Natural killer cell (primary cell): Measurements from ENCODE around the gene TMEM234. TPM values are rescaled to one million over a fixed set of nuclear protein-coding genes. Genes with fewer than 3 reads are reported as not detected.

Experiments
- ATAC-seq, 3 donors: fragments of 150-1000 bp in 2 of 3; fragments of 200-7000 bp in 1 of 3; cut with Tn5 transposase; 1 replicate in 1 of 3; 2 replicates in 2 of 3; pipeline ENCODE4 v1.10.0; 2021; ENCODE audit warnings: mild to moderate bottlenecking in 2 of 3, moderate library complexity in 2 of 3
- DNase-seq, 2 donors: peaks; one replicate each; pipeline versions ENCODE4 v3.0.0 to v3.0.0-alpha.2; 2013 to 2021; ENCODE audit warnings: mixed read lengths in 1 of 2
- H3K27ac ChIP-seq: one replicate; pipeline ENCODE4 v1.5.1; 2013; ENCODE audit warnings: mild to moderate bottlenecking, low read length
- H3K27me3 ChIP-seq: one replicate; pipeline ENCODE4 v1.6.1; 2013; ENCODE audit warnings: low read length; ENCODE audit not compliant: control insufficient read depth, insufficient read depth
- H3K36me3 ChIP-seq: one replicate; pipeline ENCODE4 v1.6.1; 2013; ENCODE audit warnings: low read length; ENCODE audit not compliant: control insufficient read depth, insufficient read depth
- H3K4me1 ChIP-seq: one replicate; pipeline ENCODE4 v1.6.1; 2013; ENCODE audit warnings: low read length; ENCODE audit not compliant: control insufficient read depth, insufficient read depth
- H3K4me3 ChIP-seq: one replicate; pipeline ENCODE4 v1.5.1; 2013; ENCODE audit warnings: low read length
- H3K9me3 ChIP-seq: one replicate; pipeline ENCODE4 v1.6.1; 2013; ENCODE audit warnings: low read length; ENCODE audit not compliant: control insufficient read depth, insufficient read depth
- H3K27ac Mint-ChIP-seq, 2 donors: one replicate each; pipeline ENCODE4 v1.8.0; 2022; ENCODE audit warnings: mild to moderate bottlenecking in 2 of 2, mixed read lengths in 2 of 2, moderate library complexity in 1 of 2
- H3K27me3 Mint-ChIP-seq, 2 donors: one replicate each; pipeline ENCODE4 v1.8.0; 2022; ENCODE audit warnings: low read depth in 2 of 2, mixed read lengths in 2 of 2
- H3K36me3 Mint-ChIP-seq: one replicate; pipeline ENCODE4 v1.8.0; 2022; ENCODE audit warnings: mixed read lengths
- H3K4me1 Mint-ChIP-seq, 2 donors: one replicate each; pipeline ENCODE4 v1.8.0; 2022; ENCODE audit warnings: mixed read lengths in 2 of 2
- H3K4me3 Mint-ChIP-seq: one replicate; pipeline ENCODE4 v1.8.0; 2022; ENCODE audit warnings: mild to moderate bottlenecking, moderate library complexity, mixed read lengths
- H3K9me3 Mint-ChIP-seq, 2 donors: one replicate each; pipeline ENCODE4 v1.8.0; 2022; ENCODE audit warnings: mixed read lengths in 2 of 2
- CTCF ChIP-seq: fragments of 200-600 bp; IDR thresholded peaks from one replicate; pipeline ENCODE4 v1.8.0; 2022; ENCODE audit warnings: antibody characterized with exemption
- WGBS: methylation state at CpG from one replicate; pipeline ENCODE4 v1.1.7; 2013; ENCODE audit warnings: missing lambda C conversion rate; ENCODE audit not compliant: insufficient coverage; 5-methylcytosine and 5-hydroxymethylcytosine counted together
- intact Hi-C: fragments of 100-400 bp; cut with micrococcal nuclease; formaldehyde crosslinking; loops from one replicate; pipeline ENCODE4 v1.14.2; 2022
- total RNA-seq, 4 donors: library from RNA; stranded (reverse); fragments of 120-200 nt in 1 of 4; gene quantifications; one replicate each; pipeline versions ENCODE4 v1.2.3 to v1.2.4, GENCODE V29; 2013 to 2022

TMEM234 gene
- total RNA-seq, 3 donors from 2014 or later (not counting 1 experiment from before 2014, with no cell fraction given) = 22.2 to 27.1 (median 24.7) TPM

GRCh38 chr1:32179193-32179442 is 43.0 kb downstream of the TMEM234 start:
- Histone ChIP-seq H3K9me3 (no peaks in the 10 kb centered on the region), H3K36me3 (peaks cover 2% of the 10 kb centered on the region), H3K27me3 (no peaks in the 10 kb centered on the region), H3K4me1 (peaks cover 28% of the 10 kb centered on the region), H3K4me3 (peak overlapping the region; percentile 70), H3K27ac (peak overlapping the region; percentile 80)
- 36% methylated on average over 7 of the region's 7 CpGs for WGBS
- DNase-seq (no peak), ATAC-seq (no peak)
- Mint-ChIP-seq H3K27me3 (no peaks in the 10 kb centered on the region), H3K4me3 (peak overlapping the region; percentile 95), H3K27ac (peak overlapping the region; percentile 95 to 98), H3K36me3 (no peaks in the 10 kb centered on the region), H3K4me1 (peaks cover 35 to 38% of the 10 kb centered on the region in 2 donors), H3K9me3 (no peaks in the 10 kb centered on the region)
- no peak for TF ChIP-seq CTCF
- intact Hi-C loops = loop anchor here (1.0 to 5.0 kb wide), 3 partner anchors 22 to 72 kb away; partner anchors contain the start of genes EIF3I, KPNA6 and TMEM234

- intact Hi-C loops = loop anchor here (1.0 to 5.0 kb wide), 3 partner anchors 23 to 71 kb away; partner anchors contain the start of genes EIF3I, KPNA6 and TMEM234
- no peak for ATAC-seq
- H3K27ac Mint-ChIP-seq = peak overlapping the region; percentile 95 to 98
- H3K27ac ChIP-seq = peak overlapping the region; percentile 80
- DNase-seq = no peak
- H3K4me1 Mint-ChIP-seq = peaks cover 33 to 35% of the 10 kb centered on the region in 2 donors
- no peaks in the 10 kb centered on the region for H3K27me3 ChIP-seq
- H3K27me3 Mint-ChIP-seq = no peaks in the 10 kb centered on the region
- H3K36me3 Mint-ChIP-seq = no peaks in the 10 kb centered on the region
- 91% methylated on average over 5 of the region's 7 CpGs for WGBS
- H3K4me1 ChIP-seq = peaks cover 28% of the 10 kb centered on the region
- peak overlapping the region; percentile 95 for H3K4me3 Mint-ChIP-seq
- TF ChIP-seq CTCF = no peak
- H3K9me3 Mint-ChIP-seq = no peaks in the 10 kb centered on the region
- no peaks in the 10 kb centered on the region for H3K9me3 ChIP-seq
- H3K36me3 ChIP-seq = peaks cover under 1% of the 10 kb centered on the region
- H3K4me3 ChIP-seq = no peak overlapping the region
These were observed 43.6 kb downstream of the TMEM234 start for GRCh38 chr1:32178380-32179192.

- DNase-seq (no peak), ATAC-seq (no peak)
- Mint-ChIP-seq H3K36me3 (peaks cover 9% of the 10 kb centered on the region), H3K27ac (no peak overlapping the region), H3K9me3 (no peaks in the 10 kb centered on the region), H3K4me3 (no peak overlapping the region), H3K4me1 (peaks cover 0 to 5% of the 10 kb centered on the region in 2 donors), H3K27me3 (no peaks in the 10 kb centered on the region)
- H3K4me3 ChIP-seq = no peak overlapping the region
- intact Hi-C loops = no loop called here
- no peak overlapping the region for H3K27ac ChIP-seq
- no peaks in the 10 kb centered on the region for H3K27me3 ChIP-seq
- H3K4me1 ChIP-seq = no peaks in the 10 kb centered on the region
- peaks cover 43% of the 10 kb centered on the region for H3K36me3 ChIP-seq
- H3K9me3 ChIP-seq = no peaks in the 10 kb centered on the region
- no peak for TF ChIP-seq CTCF
- WGBS = 90% methylated on average over 1 of the region's 1 CpG
These were observed 49.4 kb downstream of the TMEM234 start for GRCh38 chr1:32172621-32173245.
